Endothelial cell of umbilical vein (primary cell): ENCODE data around the gene MOK. TPM values are rescaled to one million over a fixed set of nuclear protein-coding genes. Genes with fewer than 3 reads are reported as not detected.

ENCODE experiments used
- BruUV-seq: library from RNA; stranded (reverse); fragments of 400-500 nt; replicated peaks from 2 replicates; lab custom pipeline; 2021; lab: Mats Ljungman, UMichigan
- CTCF ChIA-PET: fragments of 300-600, 350-600 bp; sonication (Branson Sonifier 250); formaldehyde crosslinking; loops from one replicate; lab custom pipeline; 2021; ENCODE audit warnings: antibody characterized with exemption, inconsistent platforms; lab: Charles Lee
- POLR2A ChIA-PET: fragments of 300-600, 350-600 bp; sonication (Branson Sonifier 250); formaldehyde crosslinking; loops from one replicate; lab custom pipeline; 2021; ENCODE audit warnings: antibody characterized with exemption, inconsistent platforms; lab: Charles Lee
- DNase-seq: peaks from one replicate; pipeline ENCODE4 v3.0.0-alpha.2; 2011; ENCODE audit warnings: low read depth, low spot score
- FAIRE-seq: peaks from 2 replicates; lab custom pipeline; 2011; peaks lifted over from hg19 to GRCh38; lab: Jason Lieb, UNC
- H2AFZ ChIP-seq: 2 replicates; pipeline ENCODE4 v1.6.0; 2012; ENCODE audit warnings: low read depth, low read length, control low read depth, inconsistent platforms
- H3K27ac ChIP-seq: 2 replicates; pipeline ENCODE4 v1.5.1; 2011; ENCODE audit warnings: low read depth, mild to moderate bottlenecking, control low read depth, low read length, moderate library complexity; ENCODE audit not compliant: insufficient read depth
- H3K27me3 ChIP-seq, 2 experiments: 2 replicates each; pipeline versions ENCODE4 v1.6.0 to v1.6.1; 2011; ENCODE audit warnings: low read length in 2 of 2, mixed read lengths in 1 of 2; ENCODE audit not compliant: control insufficient read depth in 2 of 2, insufficient read depth in 2 of 2
- H3K36me3 ChIP-seq, 2 experiments: 2 replicates in 1 of 2; 3 replicates in 1 of 2; pipeline ENCODE4 v1.5.1; 2011; ENCODE audit warnings: low read length in 2 of 2, mild to moderate bottlenecking in 1 of 2, moderate library complexity in 1 of 2; ENCODE audit not compliant: control insufficient read depth in 2 of 2, insufficient read depth in 2 of 2; ENCODE audit errors: extremely low read depth in 1 of 2
- H3K4me1 ChIP-seq: 3 replicates; pipeline ENCODE4 v1.5.1; 2011; ENCODE audit warnings: mild to moderate bottlenecking, low read length; ENCODE audit not compliant: control insufficient read depth, insufficient read depth; ENCODE audit errors: extremely low read depth
- H3K4me2 ChIP-seq: 2 replicates; pipeline ENCODE4 v1.6.1; 2011; ENCODE audit warnings: low read length, control low read depth, mixed read lengths; ENCODE audit not compliant: insufficient read depth
- H3K4me3 ChIP-seq, 3 experiments: fragments of 200-600 bp in 1 of 3; sonication (generic), shearing (Covaris generic) in 1 of 3; replicated peaks in 1 of 3; 2 replicates each; pipeline ENCODE4 v1.5.1; 2011 to 2016; ENCODE audit warnings: control low read depth in 3 of 3, low read length in 3 of 3, mild to moderate bottlenecking in 2 of 3, inconsistent platforms in 1 of 3, low read depth in 1 of 3, moderate library complexity in 1 of 3; ENCODE audit not compliant: insufficient read depth in 1 of 3
- H3K79me2 ChIP-seq: 2 replicates; pipeline ENCODE4 v1.6.0; 2012; ENCODE audit warnings: low read length, inconsistent platforms; ENCODE audit not compliant: control insufficient read depth, insufficient read depth
- H3K9ac ChIP-seq: replicated peaks from 2 replicates; pipeline ENCODE3; 2011; ENCODE audit warnings: low read length, control low read depth; ENCODE audit not compliant: insufficient read depth; ENCODE audit errors: extremely low read depth
- H3K9me1 ChIP-seq: replicated peaks from 3 replicates; pipeline ENCODE4 v1.6.0; 2011; ENCODE audit warnings: mild to moderate bottlenecking, low read length; ENCODE audit not compliant: control insufficient read depth, insufficient read depth; ENCODE audit errors: extremely low read depth
- H3K9me3 ChIP-seq: replicated peaks from 2 replicates; pipeline ENCODE4 v1.5.1; 2012; ENCODE audit warnings: low read length, inconsistent platforms; ENCODE audit not compliant: control insufficient read depth, insufficient read depth
- H4K20me1 ChIP-seq: replicated peaks from 2 replicates; pipeline ENCODE3; 2011; ENCODE audit warnings: mild to moderate bottlenecking, low read length; ENCODE audit not compliant: control insufficient read depth, insufficient read depth; ENCODE audit errors: extremely low read depth
- CTCF ChIP-seq, 2 donors: IDR thresholded peaks; 1 replicate in 1 of 2; 2 replicates in 1 of 2; pipeline ENCODE4 v1.5.1; 2011; ENCODE audit warnings: low read length in 2 of 2, mild to moderate bottlenecking in 2 of 2, moderate library complexity in 2 of 2, control low read depth in 1 of 2, inconsistent platforms in 1 of 2, low read depth in 1 of 2; ENCODE audit not compliant: insufficient read depth in 1 of 2; ENCODE audit errors: extremely low read depth in 1 of 2
- EZH2 ChIP-seq: IDR thresholded peaks from 2 replicates; pipeline ENCODE4 v1.6.1; 2012; ENCODE audit warnings: borderline replicate concordance, low read depth, mild to moderate bottlenecking, moderate library complexity, low read length, inconsistent platforms; ENCODE audit not compliant: severe bottlenecking
- GATA2 ChIP-seq: IDR thresholded peaks from 2 replicates; pipeline ENCODE4 v1.7.0; 2011; ENCODE audit warnings: low read depth, mild to moderate bottlenecking, moderate library complexity, mixed read lengths, low read length; ENCODE audit not compliant: insufficient read length, insufficient read depth
- JUN ChIP-seq: IDR thresholded peaks from 2 replicates; pipeline ENCODE4 v1.6.1; 2011; ENCODE audit warnings: borderline replicate concordance, low read depth; ENCODE audit not compliant: insufficient read length, insufficient read depth
- POLR2A ChIP-seq: IDR thresholded peaks from 2 replicates; pipeline ENCODE4 v1.6.1; 2012; ENCODE audit warnings: low read depth, mild to moderate bottlenecking, control low read depth, low read length
- POLR2AphosphoS5 ChIP-seq: IDR thresholded peaks from 2 replicates; pipeline ENCODE4 v1.6.1; 2012; ENCODE audit warnings: low read depth, mild to moderate bottlenecking, control low read depth, low read length, moderate library complexity; ENCODE audit not compliant: insufficient read depth
- dilution Hi-C: fragments of 300-500 bp; cut with MboI; formaldehyde crosslinking; loops from one replicate; pipeline ENCODE4 v1.15.0; 2019; ENCODE audit warnings: low sequenced_read_pairs; ENCODE audit not compliant: extremely low pct_ligation_motif_present
- intact Hi-C: fragments of 100-400 bp; cut with micrococcal nuclease; formaldehyde crosslinking; loops from one replicate; pipeline ENCODE4 v1.10.0; 2022
- polyA plus RNA-seq, 4 experiments: library from polyadenylated mRNA; depleted of rRNA in 3 of 4; stranded (reverse) in 3 of 4; unstranded in 1 of 4; fragments of >200 nt; gene quantifications; 2 replicates each; pipeline versions ENCODE4 v1.2.1 to v1.2.3, GENCODE V29; 2011 to 2012; ENCODE audit warnings: missing spikeins in 1 of 4
- total RNA-seq: library from RNA; stranded (reverse); gene quantifications from 2 replicates; pipeline ENCODE4 v1.2.3, GENCODE V29; 2021
- TF ChIP-seq, protein P1 (sequence below): IDR thresholded peaks from 2 replicates; pipeline ENCODE4 v1.6.1; 2011; ENCODE audit not compliant: insufficient read depth, insufficient read length

Gene MOK
- total and polyA plus RNA-seq, 2 donors (not counting 3 experiments of a cell fraction or from before 2014, with no cell fraction given), result 6.1 to 8.6 TPM

DNA sequence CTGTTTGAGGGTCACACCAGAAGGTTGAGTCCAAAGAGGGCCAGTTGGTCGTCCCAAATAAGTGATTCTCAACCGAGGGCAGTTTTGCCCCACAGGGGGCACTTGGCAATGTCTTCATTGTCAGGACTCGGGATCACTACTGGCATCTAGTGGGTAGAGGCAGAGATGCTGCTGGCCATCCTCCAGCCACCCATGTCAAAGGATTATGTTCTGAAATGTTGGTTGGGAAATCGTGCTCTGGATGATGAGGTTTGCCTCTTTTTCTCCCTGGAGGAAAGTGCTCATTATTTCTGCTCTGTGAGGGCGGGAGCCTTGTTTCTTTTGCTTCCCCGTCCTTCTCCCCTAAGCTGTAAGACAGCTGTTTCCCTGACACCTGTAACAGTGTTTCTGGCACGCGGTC, 18.1 kb upstream of the MOK start:
- FAIRE-seq, result peak; percentile 85
- dilution Hi-C loops, result no loop called here
- H3K4me1 ChIP-seq, result peaks cover 10% of the 10 kb centered on the region
- peaks cover 5% of the 10 kb centered on the region for H3K79me2 ChIP-seq
- H3K9ac ChIP-seq, result no peak overlapping the region
- POLR2A ChIA-PET, result no interaction called here
- intact Hi-C loops, result loop anchor here (2.0 kb wide), 1 partner anchor 194 kb away; no protein-coding TSS in a partner anchor
- CTCF ChIA-PET, result no interaction called here
- H4K20me1 ChIP-seq, result no peaks in the 10 kb centered on the region
- H3K27ac ChIP-seq, result no peak overlapping the region
- H3K36me3 ChIP-seq, result peaks cover 0 to 3% of the 10 kb centered on the region in 2 experiments
- TF ChIP-seq, protein P1, sequence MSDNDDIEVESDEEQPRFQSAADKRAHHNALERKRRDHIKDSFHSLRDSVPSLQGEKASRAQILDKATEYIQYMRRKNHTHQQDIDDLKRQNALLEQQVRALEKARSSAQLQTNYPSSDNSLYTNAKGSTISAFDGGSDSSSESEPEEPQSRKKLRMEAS, result no peak
- no peak for TF ChIP-seq EZH2
- no peak for TF ChIP-seq POLR2AphosphoS5
- TF ChIP-seq CTCF (IDR thresholded peaks at IDR 0.05; ENCODE audit: extremely low read depth in 1 of 2, insufficient read depth in 1 of 2, low read depth in 1 of 2, low read length in 2 of 2), result peak; percentile 60 to 79
- TF ChIP-seq JUN, result no peak
- no peak for TF ChIP-seq GATA2
- TF ChIP-seq POLR2A, result no peak
- peak; percentile 71 for DNase-seq
- H3K4me3 ChIP-seq, result no peak overlapping the region
- H2AFZ ChIP-seq, result no peak overlapping the region
- no peaks in the 10 kb centered on the region for H3K9me1 ChIP-seq
- no TSS peak for BruUV-seq
- H3K4me2 ChIP-seq, result no peak overlapping the region
- no peaks in the 10 kb centered on the region for H3K9me3 ChIP-seq
- H3K27me3 ChIP-seq, result no peaks in the 10 kb centered on the region
